ENCODE results near the gene RHOT1.
"Not testable (repeated sequence)": the region's sequence is repeated elsewhere in the genome, so short reads cannot be mapped to it uniquely, and the experiment has no call there.

Gene RHOT1

DNA sequence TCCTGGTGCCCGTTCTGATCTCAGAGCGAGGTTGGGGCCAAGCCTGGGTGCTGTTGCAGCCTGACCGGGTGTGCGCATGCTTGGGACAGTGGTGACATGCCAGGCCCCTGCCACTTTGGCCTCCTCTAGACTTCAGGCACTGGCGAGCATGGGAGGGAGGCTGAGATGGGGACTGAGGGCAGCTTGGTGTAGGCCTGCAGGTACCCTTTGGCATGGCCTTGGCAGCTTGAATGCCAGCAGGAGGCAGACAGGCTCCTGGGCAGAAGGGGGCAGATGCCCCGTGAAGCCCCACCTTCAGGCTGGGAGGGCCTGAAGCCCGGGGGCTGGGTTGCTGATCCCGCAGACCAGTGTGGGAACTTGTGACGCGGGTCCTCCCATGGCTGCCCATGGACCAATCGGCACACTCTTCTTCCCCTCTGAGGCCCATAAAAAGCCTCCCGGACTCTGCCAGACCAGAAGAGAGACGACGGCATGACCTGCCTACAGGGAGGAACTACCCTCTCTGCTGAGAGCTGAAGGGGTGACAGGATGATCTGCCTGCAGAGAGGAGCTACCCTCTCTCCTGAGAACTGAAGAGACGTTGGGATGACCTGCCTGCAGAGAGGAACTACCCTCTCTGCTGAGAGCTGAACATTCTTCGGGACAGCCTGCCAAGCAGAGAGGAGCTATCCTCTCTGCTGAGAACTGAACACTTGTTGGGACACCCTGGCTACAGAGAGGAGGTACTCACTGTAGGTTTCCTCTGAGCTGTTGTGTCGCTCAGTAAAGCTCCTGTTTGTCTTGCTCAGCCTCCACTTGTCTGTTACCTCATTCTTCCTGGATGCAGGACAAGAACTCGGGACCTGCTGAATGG lies 17.5 kb downstream of the RHOT1 start:
- DNase-seq (ENCODE audit: low read depth in 2 of 2), result no peak

DNA sequence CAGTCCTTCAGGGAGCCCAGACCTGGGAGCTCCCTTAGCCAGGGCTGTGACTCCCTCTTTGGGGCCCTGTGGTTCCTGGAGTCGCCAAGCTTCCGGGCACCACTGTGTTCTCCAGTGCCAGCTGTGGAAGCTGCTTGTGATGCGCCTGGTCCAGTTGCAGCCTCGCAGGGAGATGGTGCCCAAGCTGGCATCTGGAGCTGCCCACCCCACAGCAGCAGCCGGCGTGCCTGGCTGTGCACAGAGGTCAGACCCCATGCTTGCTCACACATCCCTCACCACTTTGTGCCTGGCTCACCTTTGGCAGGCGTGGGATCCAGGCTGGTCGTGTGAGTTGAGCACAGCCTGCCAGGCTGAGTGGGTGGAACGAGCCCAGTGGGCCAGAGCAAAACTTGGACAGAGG lies 18.2 kb downstream of the RHOT1 start:
- no peak for DNase-seq (ENCODE audit: low read depth in 2 of 2)

DNA sequence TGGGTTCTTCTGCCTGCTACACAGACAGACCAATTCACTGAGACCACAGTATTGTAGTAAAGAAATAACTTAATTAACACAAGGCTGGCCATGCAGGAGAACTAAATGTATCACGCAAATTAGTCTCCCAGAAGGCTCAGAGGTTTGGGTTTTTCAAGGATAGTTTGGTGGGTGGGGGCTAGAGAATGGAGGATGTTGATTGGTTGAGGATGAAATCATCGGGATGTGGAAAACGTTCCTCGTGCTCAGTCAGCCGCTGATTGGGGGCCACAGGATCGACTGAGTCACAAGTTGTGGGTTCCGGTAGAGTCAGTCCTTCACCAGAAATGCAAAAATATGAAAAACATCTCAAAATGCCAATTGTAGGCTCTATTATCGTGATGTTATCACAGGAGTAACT lies 18.7 kb downstream of the RHOT1 start:
- DNase-seq (ENCODE audit: low read depth in 2 of 2), result no peak

DNA sequence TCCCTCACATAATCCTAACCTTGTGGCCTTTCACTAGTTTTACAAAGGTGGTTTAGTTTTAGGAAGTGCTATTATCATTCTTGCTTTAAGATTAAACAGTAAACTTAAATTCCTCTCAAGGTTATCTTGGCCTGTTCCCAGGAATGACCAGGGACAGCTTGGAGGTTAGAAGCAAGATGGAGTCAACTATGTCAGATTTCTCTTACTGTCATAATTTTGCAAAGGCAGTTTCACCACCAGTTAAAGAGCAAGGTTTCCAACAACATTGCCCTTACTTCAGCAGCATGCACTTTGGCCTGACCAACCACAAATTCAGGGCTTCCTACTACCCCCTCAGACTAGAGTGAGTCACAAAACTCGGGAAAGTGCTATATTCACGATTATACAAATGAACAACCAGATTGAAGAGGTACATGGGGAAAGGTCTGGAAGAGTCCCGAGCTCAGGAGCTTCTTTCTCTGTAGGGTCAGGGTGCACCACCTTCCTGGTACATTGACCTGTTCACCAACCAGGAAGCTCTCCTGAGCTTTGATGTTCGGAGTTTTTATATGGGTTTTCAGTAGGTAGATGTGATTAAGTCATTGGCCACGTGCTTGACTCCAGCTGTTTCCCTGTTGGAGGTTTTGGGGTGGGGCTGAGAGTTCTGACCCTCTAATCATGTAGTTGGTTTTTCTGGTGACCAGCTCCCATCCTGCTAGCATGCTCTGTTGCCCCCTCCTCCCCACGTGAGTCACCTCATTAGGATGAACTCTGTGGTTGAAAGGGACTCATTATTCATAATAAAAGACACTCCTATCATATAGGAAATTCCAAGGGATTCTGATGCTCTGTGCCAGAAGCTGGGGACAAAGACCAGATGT lies 19.4 kb downstream of the RHOT1 start:
- no peak for DNase-seq (ENCODE audit: low read depth in 2 of 2)

DNA sequence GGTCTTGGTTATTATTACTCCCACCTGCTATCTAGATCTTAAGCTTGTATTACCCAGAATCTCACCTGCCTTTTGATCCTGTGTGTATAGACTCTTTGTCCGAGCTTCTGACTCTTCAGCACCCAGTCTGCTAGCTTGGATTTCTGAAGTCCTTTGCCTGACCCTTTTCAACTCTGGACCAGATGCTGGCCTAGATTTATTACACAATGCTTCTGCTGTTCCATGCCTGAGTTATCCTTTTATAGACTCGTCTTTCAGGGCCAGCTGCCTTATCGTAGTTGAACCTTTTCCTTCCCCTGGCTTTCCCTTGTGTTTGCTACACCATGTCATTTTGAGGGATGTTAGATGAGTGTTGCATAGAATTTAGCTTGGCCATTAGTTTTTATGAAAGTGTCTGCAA lies 32.6 kb downstream of the RHOT1 start:
- no peak for DNase-seq (ENCODE audit: low read depth in 2 of 2)

DNA sequence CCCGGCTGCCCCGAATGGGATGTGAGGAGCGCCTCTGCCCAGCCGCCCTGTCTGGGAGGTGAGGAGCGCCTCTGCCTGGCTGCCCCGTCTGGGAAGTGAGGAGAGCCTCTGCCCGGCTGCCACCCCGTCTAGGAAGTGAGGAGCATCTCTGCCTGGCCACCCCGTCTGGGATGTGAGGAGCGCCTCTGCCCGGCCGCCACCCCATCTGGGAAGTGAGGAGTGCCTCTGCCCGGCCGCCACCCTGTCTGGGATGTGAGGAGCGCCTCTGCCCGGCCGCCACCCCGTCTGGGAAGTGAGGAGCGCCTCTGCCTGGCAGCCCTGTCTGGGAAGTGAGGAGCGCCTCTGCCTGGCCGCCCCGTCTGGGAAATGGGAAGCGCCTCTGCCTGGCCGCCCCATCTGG lies 36.4 kb downstream of the RHOT1 start:
- not testable (repeated sequence) for DNase-seq (ENCODE audit: low read depth in 2 of 2)

DNA sequence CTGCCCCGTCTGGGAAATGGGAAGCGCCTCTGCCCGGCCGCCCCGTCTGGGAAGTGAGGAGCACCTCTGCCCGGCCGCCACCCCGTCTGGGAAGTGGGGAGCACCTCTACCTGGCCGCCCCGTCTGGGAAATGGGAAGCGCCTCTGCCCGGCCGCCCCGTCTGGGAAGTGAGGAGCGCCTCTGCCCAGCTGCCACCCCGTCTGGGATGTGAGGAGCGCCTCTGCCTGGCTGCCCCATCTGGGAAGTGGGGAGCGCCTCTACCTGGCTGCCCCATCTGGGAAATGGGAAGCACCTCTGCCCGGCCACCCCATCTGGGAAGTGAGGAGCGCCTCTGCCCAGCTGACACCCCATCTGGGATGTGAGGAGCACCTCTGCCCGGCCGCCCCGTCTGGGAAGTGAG lies 36.8 kb downstream of the RHOT1 start:
- DNase-seq (ENCODE audit: low read depth in 2 of 2), result not testable (repeated sequence)

DNA sequence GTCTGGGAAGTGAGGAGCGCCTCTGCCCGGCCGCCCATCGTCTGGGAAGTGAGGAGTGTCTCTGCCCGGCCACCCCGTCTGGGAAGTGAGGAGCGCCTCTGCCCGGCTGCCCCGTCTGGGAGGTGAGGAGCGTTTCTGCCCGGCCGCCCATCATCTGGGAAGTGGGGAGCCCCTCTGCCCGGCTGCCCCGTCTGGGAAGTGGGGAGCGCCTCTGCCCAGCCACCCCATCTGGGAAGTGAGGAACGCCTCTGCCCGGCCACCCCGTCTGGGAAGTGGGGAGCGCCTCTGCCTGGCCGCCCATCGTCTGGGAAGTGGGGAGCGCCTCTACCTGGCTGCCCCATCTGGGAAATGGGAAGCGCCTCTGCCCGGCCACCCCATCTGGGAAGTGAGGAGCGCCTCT lies 37.2 kb downstream of the RHOT1 start:
- DNase-seq (ENCODE audit: low read depth in 2 of 2), result not testable (repeated sequence)

DNA sequence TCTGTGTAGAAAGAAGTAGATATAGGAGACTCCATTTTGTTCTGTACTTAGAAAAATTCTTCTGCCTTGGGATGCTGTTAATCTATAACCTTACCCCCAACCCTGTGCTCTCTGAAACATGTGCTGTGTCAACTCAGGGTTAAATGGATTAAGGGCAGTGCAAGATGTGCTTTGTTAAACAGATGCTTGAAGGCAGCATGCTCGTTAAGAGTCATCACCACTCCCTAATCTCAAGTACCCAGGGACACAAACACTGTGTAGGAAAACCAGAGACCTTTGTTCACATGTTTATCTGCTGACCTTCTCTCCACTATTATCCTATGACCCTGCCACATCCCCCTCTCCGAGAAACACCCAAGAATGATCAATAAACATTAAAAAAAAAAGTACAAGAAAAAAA lies 38.0 kb downstream of the RHOT1 start:
- not testable (repeated sequence) for DNase-seq (ENCODE audit: low read depth in 2 of 2)

DNA sequence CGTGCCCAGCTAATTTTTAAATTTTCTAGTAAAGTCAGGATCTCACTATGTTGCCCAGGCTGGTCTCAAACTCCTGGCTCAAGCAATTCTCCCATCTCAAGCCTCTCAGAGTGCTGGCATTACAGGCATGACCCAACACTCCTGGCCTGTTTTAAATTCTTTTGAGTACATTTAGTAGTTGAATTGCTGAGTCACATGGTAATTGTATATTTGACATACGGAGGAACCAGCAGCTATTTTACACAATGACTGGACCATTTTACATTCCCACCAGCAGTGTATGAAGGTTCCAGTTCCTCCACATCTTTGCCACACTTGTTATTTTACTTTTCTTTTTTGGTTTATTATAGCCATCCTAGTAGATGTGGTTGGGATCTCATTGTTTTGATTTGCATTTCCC lies 43.6 kb downstream of the RHOT1 start:
- DNase-seq (ENCODE audit: low read depth in 2 of 2), result no peak

DNA sequence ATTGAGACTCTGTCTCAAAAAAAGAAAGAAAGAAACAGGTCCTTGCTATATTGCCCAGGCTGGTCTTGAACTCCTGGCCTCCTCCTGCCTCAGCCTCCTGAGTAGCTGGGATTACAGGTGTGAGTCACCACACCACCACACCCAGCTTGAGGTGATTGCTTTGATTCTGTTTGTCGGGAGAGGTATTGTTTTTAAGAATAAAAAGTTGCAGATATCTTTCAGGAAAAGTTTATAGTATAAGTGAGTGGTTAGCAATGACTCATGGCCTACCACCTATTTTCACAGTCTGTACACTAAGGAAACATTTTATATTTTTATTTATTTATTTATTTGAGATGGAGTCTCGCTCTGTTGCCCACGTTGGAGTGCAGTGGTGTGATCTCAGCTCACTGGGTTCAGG lies 45.0 kb downstream of the RHOT1 start:
- DNase-seq (ENCODE audit: low read depth in 2 of 2), result no peak

DNA sequence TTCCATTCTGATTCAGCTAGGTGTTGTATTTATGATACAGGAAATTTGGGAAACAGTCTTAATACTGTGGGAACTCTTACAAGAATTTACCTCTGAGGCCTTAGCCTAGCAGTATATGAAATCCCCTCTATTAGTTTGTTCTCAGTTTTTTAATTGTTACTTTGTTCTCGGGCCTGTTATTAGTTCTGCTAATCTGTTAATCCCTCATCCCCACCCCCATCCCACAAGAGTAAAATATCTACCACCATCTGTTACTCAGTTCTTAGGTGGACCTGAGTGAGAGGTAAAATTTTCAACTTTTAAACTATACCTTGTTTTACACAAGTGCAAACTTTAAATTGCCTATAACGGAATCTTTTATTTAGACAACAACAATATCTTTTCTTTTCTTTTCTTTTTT lies 47.0 kb downstream of the RHOT1 start:
- no peak for DNase-seq (ENCODE audit: low read depth in 2 of 2)

DNA sequence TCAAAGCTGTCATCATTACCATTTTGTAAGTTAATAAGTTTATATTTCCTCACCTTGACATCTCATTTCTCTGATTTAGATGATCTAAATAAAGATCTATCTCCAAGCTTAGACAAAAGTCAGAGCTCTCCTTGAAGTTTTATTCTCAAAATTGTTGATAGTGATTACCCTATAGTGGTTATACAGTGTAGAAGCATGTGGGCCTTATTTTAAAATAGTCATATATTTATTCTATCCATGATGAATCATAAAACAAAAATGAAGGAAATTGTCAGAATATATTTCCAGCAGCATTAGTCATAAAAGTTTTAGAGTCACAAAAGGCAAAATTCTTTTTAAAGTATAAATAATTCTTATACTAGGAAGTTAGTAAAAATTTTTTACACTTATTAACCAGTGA lies 49.0 kb downstream of the RHOT1 start:
- no peak for DNase-seq (ENCODE audit: low read depth in 2 of 2)

DNA sequence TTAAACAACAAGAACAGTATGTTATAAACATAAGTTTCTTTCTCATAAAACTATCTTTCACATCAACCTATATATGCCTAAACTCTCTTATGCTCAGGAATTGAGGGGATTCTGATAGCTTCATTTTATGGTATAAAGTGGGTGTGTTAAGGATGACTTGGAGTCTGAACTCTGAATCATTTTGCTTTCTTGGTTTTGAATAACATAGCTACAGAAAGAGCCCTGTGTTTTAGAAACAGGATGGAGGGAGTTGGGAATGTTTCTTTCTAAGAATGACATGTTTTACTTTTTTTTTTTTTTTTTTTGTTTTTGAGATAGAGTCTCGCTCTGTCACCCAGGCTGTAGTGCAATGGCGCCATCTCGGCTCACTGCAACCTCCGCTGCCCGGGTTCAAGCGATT lies 50.1 kb downstream of the RHOT1 start:
- no peak for DNase-seq (ENCODE audit: low read depth in 2 of 2)

DNA sequence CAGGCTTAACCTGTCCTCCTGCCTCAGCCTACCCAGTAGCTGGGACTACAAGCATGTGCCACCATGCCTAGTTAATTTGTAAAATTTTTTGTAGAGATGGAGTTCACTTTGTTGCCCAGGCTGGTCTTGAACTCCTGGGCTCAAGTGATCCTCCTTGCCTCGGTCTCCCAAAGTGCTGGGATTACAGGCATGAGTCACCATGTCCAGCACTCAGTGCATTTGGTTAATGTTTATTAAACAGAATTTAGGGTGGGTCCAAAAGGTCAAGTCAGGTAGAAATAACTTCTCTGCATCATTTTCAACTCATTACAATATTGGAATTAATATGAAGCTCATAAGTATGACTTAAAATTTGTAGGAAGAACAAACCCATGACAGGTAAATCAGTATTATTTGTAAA lies 55.7 kb downstream of the RHOT1 start:
- no peak for DNase-seq (ENCODE audit: low read depth in 2 of 2)

DNA sequence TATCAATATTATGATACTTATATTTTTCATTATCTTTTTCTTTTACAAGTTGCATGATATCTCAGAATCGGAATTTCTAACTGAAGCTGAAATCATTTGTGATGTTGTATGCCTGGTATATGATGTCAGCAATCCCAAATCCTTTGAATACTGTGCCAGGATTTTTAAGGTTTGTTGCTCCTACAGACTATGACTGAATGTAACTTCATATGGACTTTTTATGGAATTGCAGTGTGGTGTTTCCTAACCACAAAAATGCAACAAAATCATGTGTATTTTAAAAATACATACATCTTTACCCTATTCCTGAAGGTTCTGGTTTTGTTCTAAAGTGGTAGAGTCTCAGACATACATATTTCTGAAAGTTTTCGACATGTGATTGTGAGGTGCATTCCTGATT lies 64.6 kb downstream of the RHOT1 start:
- DNase-seq (ENCODE audit: low read depth in 2 of 2), result no peak

DNA sequence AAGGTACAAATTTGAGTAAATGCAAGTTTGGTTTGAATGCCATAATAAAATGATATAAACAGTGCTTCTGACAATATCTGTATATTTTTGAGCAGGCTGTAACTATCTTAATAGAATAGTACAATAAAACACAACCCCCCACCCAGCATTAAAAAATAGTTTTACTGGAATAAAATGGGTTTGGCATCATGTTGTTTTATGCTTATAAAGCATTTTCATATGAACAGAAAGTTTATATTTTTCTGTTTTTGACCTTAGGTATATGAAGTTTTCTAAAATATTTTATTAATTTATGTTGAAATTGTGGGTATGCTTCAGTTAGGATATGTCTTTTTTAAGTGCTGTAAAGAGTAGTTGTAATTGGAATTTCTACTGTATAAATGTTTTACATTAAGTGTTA lies 66.1 kb downstream of the RHOT1 start:
- no peak for DNase-seq (ENCODE audit: low read depth in 2 of 2)

DNA sequence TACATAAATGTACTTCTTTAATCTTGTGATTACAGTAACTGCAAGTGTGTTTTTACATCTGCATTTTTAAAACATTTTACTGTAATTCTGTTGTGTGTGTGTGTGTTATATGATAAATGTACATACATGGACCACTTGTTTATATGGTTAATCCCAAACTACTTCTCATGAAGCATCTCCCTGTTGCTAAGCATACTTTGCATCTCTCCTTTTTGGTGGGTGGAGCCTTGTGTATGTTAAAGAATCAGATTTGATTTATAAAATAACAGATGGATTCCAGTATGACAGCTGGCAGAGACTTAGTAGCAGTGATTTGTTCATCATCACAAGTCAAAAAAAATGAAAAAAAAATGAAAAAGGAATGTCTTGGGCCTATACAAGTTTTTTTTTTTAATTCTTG lies 67.3 kb downstream of the RHOT1 start:
- DNase-seq (ENCODE audit: low read depth in 2 of 2), result no peak

DNA sequence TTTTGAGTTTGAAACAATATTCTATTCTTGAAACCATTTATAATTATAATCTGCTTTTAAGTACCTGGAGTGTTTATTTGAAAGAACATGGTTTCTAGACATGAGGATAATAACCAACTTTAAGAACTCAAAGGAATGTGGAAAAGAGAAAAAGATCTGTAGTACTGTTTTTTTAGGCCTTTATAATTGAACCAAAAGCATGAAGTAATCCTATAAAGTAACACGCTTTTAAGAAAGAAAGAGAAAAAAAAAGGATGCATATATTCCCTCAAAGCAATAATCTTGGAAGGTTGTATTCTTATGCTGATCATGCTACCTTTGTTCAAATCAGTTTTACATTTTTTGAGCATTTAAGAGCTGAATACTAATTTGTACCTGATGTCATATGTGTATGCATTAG lies 69.4 kb downstream of the RHOT1 start:
- no peak for DNase-seq (ENCODE audit: low read depth in 2 of 2)

DNA sequence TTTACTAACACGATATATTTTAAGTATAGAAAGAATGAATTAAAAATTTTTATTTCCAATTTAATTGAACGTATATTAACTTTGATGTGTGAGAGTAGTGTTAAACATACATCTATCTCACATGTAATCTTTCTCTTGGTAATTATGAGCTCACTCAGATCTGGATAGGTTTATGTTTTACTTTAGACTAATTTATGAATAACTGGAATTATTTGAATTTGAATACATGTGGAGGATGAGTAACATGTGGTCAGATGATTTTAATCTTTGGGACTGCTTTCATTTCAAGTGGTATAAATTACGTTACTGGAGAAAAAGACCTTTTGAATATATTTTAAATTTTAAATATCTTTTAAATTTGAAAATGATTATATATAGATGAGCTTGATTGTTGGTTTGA lies 73.4 kb downstream of the RHOT1 start:
- no peak for DNase-seq (ENCODE audit: low read depth in 2 of 2)

DNA sequence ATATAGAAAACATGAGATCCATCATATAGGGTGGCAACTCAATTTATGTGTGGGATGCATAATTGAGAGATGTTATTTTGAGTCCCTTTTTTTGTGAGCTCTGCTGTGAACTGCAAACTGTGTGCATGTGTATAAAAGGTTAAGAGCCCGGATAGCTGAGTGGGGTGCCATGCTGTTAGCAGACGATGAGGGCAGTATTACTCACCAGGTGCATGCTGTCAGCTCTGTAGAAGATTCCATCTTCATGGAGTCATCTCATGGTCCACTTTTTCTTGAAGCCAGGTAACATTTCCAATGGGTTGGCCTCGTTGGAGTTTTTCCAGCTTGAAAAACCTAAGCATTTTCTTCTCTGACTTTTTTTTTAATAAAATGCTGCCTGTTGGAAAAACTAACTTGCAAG lies 80.3 kb downstream of the RHOT1 start:
- no peak for DNase-seq (ENCODE audit: low read depth in 2 of 2)

DNA sequence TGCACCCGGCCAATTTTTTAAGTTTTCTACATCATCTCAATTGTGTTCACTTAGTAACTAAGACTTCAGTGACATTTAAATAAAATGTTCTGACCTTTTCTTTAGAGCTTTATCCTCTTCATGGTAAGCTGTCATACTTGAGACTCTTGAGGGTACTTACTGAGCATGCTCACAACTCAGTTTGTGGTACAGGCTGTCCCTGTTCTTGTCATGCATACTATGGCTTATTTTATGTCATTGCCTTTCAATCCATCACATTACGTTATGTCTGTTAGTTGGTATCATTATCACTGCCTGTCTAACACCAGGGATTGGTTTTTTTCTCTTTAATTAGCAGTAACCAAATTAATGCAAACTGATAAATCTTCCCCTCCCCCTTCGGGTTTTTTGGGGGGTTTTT lies 81.4 kb downstream of the RHOT1 start:
- DNase-seq (ENCODE audit: low read depth in 2 of 2), result no peak

DNA sequence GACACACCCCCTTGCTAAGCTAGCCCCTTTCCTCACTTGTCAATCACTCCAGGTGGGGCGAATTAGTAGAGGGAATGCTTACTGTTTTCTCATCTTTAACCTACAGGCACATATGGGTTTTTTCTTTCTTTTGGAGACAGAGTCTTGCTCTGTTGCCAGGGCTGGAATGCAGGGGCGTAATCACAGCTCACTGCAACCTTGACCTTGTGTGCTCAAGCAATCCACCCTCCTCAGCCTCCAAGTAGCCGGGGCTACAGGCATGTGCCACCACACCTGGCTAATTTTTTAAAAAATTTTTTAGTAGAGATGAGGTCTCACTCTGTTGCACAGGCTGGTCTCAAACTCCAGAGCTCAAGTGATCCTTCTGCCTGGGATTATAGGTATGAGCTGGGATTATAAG lies 84.6 kb downstream of the RHOT1 start:
- no peak for DNase-seq (ENCODE audit: low read depth in 2 of 2)
